Measurements from ENCODE around the gene TENT4B. TPM values are rescaled to one million over a fixed set of nuclear protein-coding genes. Genes with fewer than 3 reads are reported as not detected.

TENT4B gene
- total RNA-seq, 1 donor from 2014 or later: 9.6 TPM

GRCh38 chr16:50153596-50154419, 702 bp downstream of the TENT4B start:
- peaks cover 35% of the 10 kb centered on the region for H3K4me1 Mint-ChIP-seq (ENCODE audit: unreplicated experiment)
- peak overlapping the region; percentile 48 for H3K27ac Mint-ChIP-seq (ENCODE audit: unreplicated experiment)
- no peaks in the 10 kb centered on the region for H3K9me3 Mint-ChIP-seq (ENCODE audit: unreplicated experiment)
- peak overlapping the region; percentile 77 for H3K4me3 Mint-ChIP-seq (ENCODE audit: unreplicated experiment)
- no peak for TF ChIP-seq CTCF (IDR thresholded peaks at IDR 0.05)
- no peak for DNase-seq (ENCODE audit: extremely low spot score, unreplicated experiment)
- no peaks in the 10 kb centered on the region for H3K27me3 Mint-ChIP-seq (ENCODE audit: unreplicated experiment)
- no peaks in the 10 kb centered on the region for H3K36me3 Mint-ChIP-seq (ENCODE audit: unreplicated experiment)

- Mint-ChIP-seq H3K27ac (ENCODE audit: unreplicated experiment) (peak overlapping the region; percentile 48), H3K9me3 (ENCODE audit: unreplicated experiment) (no peaks in the 10 kb centered on the region), H3K36me3 (ENCODE audit: unreplicated experiment) (no peaks in the 10 kb centered on the region), H3K4me3 (ENCODE audit: unreplicated experiment) (peak overlapping the region; percentile 77), H3K27me3 (ENCODE audit: unreplicated experiment) (no peaks in the 10 kb centered on the region), H3K4me1 (ENCODE audit: unreplicated experiment) (peaks cover 37% of the 10 kb centered on the region)
- DNase-seq (ENCODE audit: extremely low spot score, unreplicated experiment): no peak
- no peak for TF ChIP-seq CTCF (IDR thresholded peaks at IDR 0.05)
Measured at GRCh38 chr16:50154420-50154950, 1.4 kb downstream of the TENT4B start.

GRCh38 chr16:50155925-50156324, 2.8 kb downstream of the TENT4B start:
- no peaks in the 10 kb centered on the region for H3K9me3 Mint-ChIP-seq (ENCODE audit: unreplicated experiment)
- no peaks in the 10 kb centered on the region for H3K27me3 Mint-ChIP-seq (ENCODE audit: unreplicated experiment)
- no peak overlapping the region for H3K27ac Mint-ChIP-seq (ENCODE audit: unreplicated experiment)
- H3K4me1 Mint-ChIP-seq (ENCODE audit: unreplicated experiment): peaks cover 44% of the 10 kb centered on the region
- TF ChIP-seq CTCF (IDR thresholded peaks at IDR 0.05): no peak
- H3K4me3 Mint-ChIP-seq (ENCODE audit: unreplicated experiment): peak overlapping the region; percentile 77
- DNase-seq (ENCODE audit: extremely low spot score, unreplicated experiment): no peak
- peaks cover 2% of the 10 kb centered on the region for H3K36me3 Mint-ChIP-seq (ENCODE audit: unreplicated experiment)

- TF ChIP-seq CTCF (IDR thresholded peaks at IDR 0.05): no peak
- H3K9me3 Mint-ChIP-seq (ENCODE audit: unreplicated experiment): no peaks in the 10 kb centered on the region
- peaks cover 2% of the 10 kb centered on the region for H3K36me3 Mint-ChIP-seq (ENCODE audit: unreplicated experiment)
- H3K27ac Mint-ChIP-seq (ENCODE audit: unreplicated experiment): no peak overlapping the region
- no peak overlapping the region for H3K4me3 Mint-ChIP-seq (ENCODE audit: unreplicated experiment)
- no peak for DNase-seq (ENCODE audit: extremely low spot score, unreplicated experiment)
- H3K27me3 Mint-ChIP-seq (ENCODE audit: unreplicated experiment): no peaks in the 10 kb centered on the region
- peaks cover 45% of the 10 kb centered on the region for H3K4me1 Mint-ChIP-seq (ENCODE audit: unreplicated experiment)
Measured at GRCh38 chr16:50156590-50156989, 3.5 kb downstream of the TENT4B start.

- H3K27ac Mint-ChIP-seq (ENCODE audit: unreplicated experiment): peak overlapping the region; percentile 34
- H3K27me3 Mint-ChIP-seq (ENCODE audit: unreplicated experiment): no peaks in the 10 kb centered on the region
- no peak for TF ChIP-seq CTCF (IDR thresholded peaks at IDR 0.05)
- H3K4me1 Mint-ChIP-seq (ENCODE audit: unreplicated experiment): peaks cover 33% of the 10 kb centered on the region
- DNase-seq (ENCODE audit: extremely low spot score, unreplicated experiment): no peak
- H3K4me3 Mint-ChIP-seq (ENCODE audit: unreplicated experiment): no peak overlapping the region
- H3K36me3 Mint-ChIP-seq (ENCODE audit: unreplicated experiment): peaks cover 2% of the 10 kb centered on the region
- H3K9me3 Mint-ChIP-seq (ENCODE audit: unreplicated experiment): no peaks in the 10 kb centered on the region
Measured at GRCh38 chr16:50160495-50161164, 7.5 kb downstream of the TENT4B start.
